Measurements from ENCODE around the gene STPG3.
A peak's percentile ranks its signal among the peaks of the same experiment; 100 is the strongest.

STPG3 gene

GRCh38 chr9:137279741-137280473 lies 28.8 kb downstream of the STPG3 start:
- no peak for DNase-seq (ENCODE audit: low spot score)

- DNase-seq (ENCODE audit: low spot score), result no peak
Observed at GRCh38 chr9:137280474-137281344, 29.6 kb downstream of the STPG3 start.

- no peak for DNase-seq (ENCODE audit: low spot score)
Observed at GRCh38 chr9:137281345-137282116, 30.4 kb downstream of the STPG3 start.

GRCh38 chr9:137286975-137287383 lies 35.9 kb downstream of the STPG3 start:
- no peak for DNase-seq (ENCODE audit: low spot score)

GRCh38 chr9:137293094-137293481 lies 42.0 kb downstream of the STPG3 start:
- no peak for DNase-seq (ENCODE audit: low spot score)

GRCh38 chr9:137293482-137294090 lies 42.5 kb downstream of the STPG3 start:
- no peak for DNase-seq (ENCODE audit: low spot score)

- DNase-seq (ENCODE audit: low spot score), result no peak
Observed at GRCh38 chr9:137294091-137294680, 43.1 kb downstream of the STPG3 start.

GRCh38 chr9:137294681-137295237 lies 43.7 kb downstream of the STPG3 start:
- DNase-seq (ENCODE audit: low spot score), result no peak

- no peak for DNase-seq (ENCODE audit: low spot score)
Observed at GRCh38 chr9:137295238-137295811, 44.2 kb downstream of the STPG3 start.

- DNase-seq (ENCODE audit: low spot score), result no peak
Observed at GRCh38 chr9:137295849-137296669, 45.0 kb downstream of the STPG3 start.

GRCh38 chr9:137296670-137297664 lies 45.9 kb downstream of the STPG3 start:
- no peak for DNase-seq (ENCODE audit: low spot score)

- DNase-seq (ENCODE audit: low spot score), result no peak
Observed at GRCh38 chr9:137297966-137298365, 46.9 kb downstream of the STPG3 start.

- no peak for DNase-seq (ENCODE audit: low spot score)
Observed at GRCh38 chr9:137298401-137299202, 47.5 kb downstream of the STPG3 start.

GRCh38 chr9:137299203-137299565 lies 48.1 kb downstream of the STPG3 start:
- DNase-seq (ENCODE audit: low spot score), result no peak

- peak; percentile 67 for DNase-seq (ENCODE audit: low spot score)
Observed at GRCh38 chr9:137299938-137300337, 48.9 kb downstream of the STPG3 start.

- no peak for DNase-seq (ENCODE audit: low spot score)
Observed at GRCh38 chr9:137300567-137301080, 49.5 kb downstream of the STPG3 start.

GRCh38 chr9:137301081-137301947 lies 50.2 kb downstream of the STPG3 start:
- no peak for DNase-seq (ENCODE audit: low spot score)
